NCI-H510A (cell line): Measurements from ENCODE around the gene ARAP1.

Experiments
- DNase-seq: peaks from one replicate; lab custom pipeline; 2025; lab: John Stamatoyannopoulos, UW

Gene ARAP1

GRCh38 chr11:72704783-72705265 lies 47.4 kb downstream of the ARAP1 start:
- DNase-seq, result no peak

GRCh38 chr11:72704028-72704782 lies 48.0 kb downstream of the ARAP1 start:
- no peak for DNase-seq

DNA sequence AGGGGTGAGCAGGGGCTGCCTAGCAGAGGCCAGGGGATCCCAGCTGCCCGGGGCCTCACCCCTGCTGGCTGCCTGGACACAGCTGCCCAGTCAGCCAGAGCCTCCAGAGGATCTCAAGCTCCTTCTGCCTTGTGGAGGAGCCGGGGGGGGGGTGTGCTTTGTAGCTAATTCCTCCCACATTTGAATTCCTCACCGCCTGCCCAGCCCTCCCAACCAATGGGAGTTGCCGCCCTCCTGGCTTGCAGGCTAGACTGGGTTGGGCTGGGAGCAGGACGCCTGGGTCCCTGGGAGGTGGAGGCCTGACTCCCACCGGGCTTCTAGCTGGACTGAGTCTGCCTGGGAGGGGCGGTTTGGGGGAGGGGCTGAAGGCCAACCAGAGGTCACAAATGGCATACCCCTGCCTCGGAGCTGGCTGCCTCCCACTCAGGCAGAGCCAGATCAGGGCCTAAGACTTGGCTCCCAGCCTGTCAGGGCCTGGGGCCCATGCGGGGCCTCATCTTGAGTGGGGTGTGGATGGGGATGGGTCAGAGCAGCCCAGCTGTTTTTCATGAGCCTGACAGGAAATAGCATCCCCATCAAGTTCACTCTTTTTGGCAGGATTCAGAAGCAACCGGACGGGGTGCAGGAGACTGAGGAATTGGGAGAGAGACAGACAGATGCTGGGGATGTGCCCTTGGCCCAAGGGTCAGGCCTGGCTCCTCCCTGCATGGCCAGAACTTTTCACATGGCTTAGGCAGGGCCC lies 48.8 kb downstream of the ARAP1 start:
- DNase-seq, result no peak

DNA sequence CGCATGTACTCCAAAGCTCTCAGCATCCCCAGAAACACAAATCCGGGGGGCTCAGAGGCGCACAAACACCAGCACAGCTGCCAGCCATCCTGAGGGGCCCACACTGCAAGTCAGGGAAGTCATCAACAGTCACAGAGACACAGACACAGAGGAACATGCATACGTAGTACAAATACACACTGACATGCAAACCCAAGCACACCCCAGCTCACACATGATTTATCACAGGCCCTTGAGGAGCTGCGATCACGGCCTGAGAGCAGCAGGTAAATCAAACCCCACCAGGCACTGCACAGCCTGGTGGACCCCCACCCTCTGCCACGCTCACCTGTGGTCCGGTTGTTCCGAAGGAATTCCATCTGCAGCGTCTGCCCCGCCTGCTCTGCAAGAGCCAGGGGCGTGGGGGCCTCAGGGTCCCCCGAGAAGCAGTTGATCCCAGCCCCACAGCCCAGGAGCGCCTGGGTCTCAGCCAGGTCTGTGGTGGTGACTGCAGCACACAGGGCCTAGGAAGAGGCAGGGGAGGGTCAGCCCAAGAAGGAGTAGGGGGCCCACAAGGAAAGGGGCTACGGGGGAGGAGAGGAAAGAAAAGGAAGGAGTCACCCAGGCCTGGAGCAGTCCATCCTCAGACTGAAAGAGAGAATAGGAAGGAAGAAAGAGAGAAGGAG lies 49.5 kb downstream of the ARAP1 start:
- no peak for DNase-seq

DNA sequence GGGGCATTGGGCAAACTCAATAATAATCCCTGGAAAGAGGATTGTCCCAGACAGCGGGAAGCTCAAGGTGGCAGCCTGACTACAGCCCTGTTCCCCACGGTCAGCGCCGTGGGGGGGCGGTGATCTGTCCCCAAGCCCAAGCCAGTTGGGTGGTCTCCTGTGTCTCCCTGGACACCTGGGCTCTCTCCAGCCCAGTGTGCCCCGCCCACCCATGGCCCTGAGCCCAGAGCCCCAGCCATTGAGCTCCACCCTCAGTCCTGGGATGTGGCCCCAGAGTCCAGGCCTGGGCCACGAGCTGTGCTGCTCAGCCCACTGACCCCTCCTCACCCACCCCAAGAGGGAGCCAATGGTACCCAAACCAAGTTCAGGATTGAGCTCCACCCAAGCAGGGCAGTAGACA lies 50.1 kb downstream of the ARAP1 start:
- no peak for DNase-seq

- no peak for DNase-seq
These were observed 50.7 kb downstream of the ARAP1 start for GRCh38 chr11:72701466-72701865.

DNA sequence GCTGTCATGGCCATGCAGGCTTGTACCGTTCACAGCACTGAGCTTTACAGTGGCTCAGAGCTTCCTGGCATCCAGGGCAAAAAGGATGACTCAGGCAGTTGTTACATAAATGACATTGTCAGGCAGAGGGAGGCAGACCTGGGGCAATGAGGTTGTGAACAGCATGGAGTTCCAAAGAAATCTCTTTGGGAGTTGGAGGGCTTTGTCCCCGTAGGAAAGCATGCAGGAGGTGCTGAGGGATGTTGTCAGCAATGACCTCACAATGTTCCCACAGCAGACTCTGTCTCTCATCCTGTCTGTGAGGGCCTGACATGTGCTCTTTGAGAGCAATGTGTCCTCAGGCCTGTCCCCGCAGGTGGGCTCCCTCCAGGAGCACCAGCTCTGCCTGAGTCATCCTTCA lies 52.1 kb downstream of the ARAP1 start:
- DNase-seq, result no peak

GRCh38 chr11:72697814-72698213 lies 54.4 kb downstream of the ARAP1 start:
- DNase-seq, result no peak

DNA sequence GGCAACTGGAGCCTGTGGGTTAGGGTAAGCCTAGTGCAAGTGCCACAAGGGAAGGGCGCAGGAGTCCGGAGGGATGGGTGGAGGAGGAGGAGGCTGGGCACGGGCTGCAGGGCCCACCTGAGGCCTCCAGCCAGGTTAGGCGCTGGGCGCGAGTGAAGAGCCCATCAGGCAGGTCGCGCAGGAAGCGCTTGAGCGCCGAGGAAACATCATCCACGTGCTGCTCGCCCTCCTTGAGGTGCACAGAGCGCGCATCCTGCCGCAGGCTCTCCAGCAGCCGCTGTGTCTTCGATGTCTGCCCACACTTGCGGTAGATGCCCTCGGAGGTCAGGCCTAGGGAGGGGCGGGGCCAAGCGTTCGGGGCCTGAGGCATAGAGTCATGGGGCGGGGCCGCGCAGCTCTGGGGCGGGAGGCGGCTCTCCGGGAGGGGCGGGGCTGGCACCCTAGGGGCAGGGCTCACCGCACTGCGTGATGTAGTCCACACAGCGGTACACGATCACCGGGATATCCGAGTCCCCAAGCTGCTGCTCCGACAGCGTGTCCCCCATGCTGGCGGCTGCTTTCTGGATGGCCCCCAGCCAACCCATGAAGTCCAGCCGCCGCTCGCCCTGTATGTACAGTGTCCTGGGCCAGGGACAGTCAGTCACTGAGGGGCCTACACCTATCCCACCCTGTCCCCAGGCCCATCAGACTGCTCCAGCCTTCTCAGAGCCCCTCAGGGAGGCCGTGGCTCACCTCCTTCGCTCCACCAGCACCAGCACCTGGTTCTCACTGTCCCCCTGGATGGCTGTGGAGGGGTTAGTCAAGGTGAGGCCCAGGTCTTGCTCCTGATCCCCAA lies 55.1 kb downstream of the ARAP1 start:
- no peak for DNase-seq

- DNase-seq, result no peak
These were observed 56.9 kb downstream of the ARAP1 start for GRCh38 chr11:72695354-72695753.

GRCh38 chr11:72693271-72693968 lies 58.8 kb downstream of the ARAP1 start:
- no peak for DNase-seq

GRCh38 chr11:72692498-72693237 lies 59.5 kb downstream of the ARAP1 start:
- DNase-seq, result no peak

DNA sequence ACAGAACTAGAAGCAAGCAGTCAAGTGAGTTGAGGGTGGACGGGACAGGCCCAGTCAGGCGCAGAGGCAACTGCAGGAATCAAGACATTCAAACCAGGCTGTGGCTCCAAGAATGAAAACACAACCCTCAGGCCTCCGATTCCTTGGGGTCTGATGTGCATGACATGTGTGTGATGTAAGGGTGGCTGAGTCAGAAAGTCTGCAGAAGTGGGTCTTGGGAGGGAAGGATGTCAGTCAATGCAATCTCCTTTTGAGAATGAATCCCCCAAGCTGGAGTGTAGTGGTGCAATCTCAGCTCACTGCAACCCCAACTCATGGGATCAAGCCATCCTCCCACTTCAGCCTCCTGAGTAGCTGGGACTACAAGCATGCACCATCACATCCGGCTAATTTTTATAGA lies 62.0 kb downstream of the ARAP1 start:
- DNase-seq, result no peak

- DNase-seq, result no peak
These were observed 63.3 kb downstream of the ARAP1 start for GRCh38 chr11:72688929-72689328.

DNA sequence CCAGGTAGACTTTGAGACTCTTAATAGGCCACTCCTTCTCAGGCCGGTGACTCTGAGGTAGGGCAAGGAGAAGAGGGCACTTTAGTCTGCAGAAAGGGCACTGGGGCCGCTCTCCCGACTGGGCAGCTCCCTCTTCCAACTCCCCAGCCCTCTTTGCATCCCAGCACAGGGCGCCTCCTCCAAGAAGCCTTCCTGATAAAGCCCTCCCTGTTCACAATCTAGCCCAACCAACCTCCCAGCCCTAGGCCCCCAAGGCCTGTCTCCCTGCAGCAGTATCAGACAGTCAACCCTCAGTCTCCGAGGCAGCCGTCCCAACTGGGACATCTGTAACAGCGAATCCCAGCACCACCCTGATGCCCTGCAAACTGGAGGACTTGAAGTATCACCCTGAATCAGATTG lies 63.7 kb downstream of the ARAP1 start:
- no peak for DNase-seq

DNA sequence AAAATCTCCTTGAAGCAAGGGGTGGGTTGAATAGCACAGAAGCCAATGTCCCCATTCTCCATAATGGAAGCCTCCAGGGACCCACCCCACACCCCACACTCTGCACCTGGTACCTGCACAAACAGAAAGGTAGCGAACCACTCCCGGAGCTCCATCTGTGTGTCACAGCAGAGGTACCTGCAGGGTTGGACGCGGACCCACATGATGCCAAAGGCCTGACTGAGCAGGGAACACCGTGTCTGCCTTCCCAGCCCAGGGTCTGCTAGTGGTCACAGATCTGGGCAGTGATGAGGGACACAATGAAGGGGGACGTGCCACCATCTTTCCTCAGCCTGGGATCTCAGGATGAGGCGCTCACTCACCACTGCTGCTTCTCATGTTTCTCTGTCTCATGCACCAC lies 64.9 kb downstream of the ARAP1 start:
- DNase-seq, result no peak

- DNase-seq, result no peak
These were observed 65.5 kb downstream of the ARAP1 start for GRCh38 chr11:72686639-72687220.

DNA sequence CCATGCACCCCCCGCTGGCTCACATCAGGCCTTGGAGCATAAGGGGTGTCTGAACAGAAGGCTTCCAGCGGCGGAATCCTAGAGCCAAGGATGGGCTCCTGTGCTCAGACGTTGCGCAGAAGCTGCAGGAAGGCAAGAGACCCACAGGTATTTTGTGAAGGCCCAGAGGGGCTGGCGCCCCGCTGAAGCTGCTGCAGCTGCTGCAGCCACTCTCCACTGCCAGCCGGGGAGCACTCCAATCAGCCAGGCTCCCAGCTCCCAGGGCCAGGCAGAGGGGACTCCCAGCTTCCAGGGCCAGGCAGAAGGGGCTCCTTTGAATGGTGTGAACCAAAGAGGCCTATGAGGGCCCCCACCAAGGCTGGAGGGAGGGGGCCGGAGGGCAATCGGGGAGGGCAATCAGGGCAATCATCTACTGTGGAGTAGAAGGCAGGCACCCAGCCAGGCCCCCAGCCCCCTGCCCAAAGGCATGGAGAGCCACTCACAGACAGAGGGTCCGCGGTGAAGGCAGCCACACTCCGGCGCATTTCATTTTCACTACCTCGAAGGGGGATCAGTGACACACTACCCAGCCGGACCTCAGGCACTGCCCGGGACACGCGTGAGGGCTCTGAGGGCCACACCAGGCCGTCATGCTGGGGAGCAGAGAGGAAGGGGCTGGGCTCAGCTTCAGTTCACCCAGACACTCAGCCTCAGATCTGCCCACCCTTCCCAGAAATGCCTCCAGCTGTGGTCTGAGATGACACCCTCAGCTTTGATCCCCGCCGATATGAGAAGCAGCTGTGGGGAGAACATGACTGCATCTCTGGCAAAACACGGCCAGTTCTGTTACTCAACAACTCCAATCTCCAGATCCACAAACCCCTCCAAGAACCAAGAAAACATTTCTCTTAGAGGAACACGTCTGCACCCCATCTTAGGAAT lies 66.4 kb downstream of the ARAP1 start:
- no peak for DNase-seq

GRCh38 chr11:72684236-72684912 lies 67.8 kb downstream of the ARAP1 start:
- DNase-seq, result no peak
